Trophoblast cell (in vitro differentiated cells and primary cell): Measurements from ENCODE around the gene C20orf202. TPM values are rescaled to one million over a fixed set of nuclear protein-coding genes. Genes with fewer than 3 reads are reported as not detected.

Experiments
- DNase-seq, 2 donors: peaks; one replicate each; pipeline ENCODE4 v3.0.0-alpha.2; 2016
- H2AFZ ChIP-seq: 2 replicates; pipeline ENCODE4 v1.6.1; 2013; ENCODE audit warnings: low read length, moderate library complexity, mild to moderate bottlenecking; ENCODE audit not compliant: insufficient read depth, poor library complexity
- H2AK5ac ChIP-seq: 2 replicates; pipeline ENCODE4 v1.6.1; 2013; ENCODE audit warnings: mild to moderate bottlenecking, low read length
- H2BK120ac ChIP-seq: 2 replicates; pipeline ENCODE4 v1.6.1; 2013; ENCODE audit warnings: low read length, mild to moderate bottlenecking, moderate library complexity; ENCODE audit not compliant: insufficient read depth, poor library complexity
- H2BK12ac ChIP-seq: 2 replicates; pipeline ENCODE4 v1.6.1; 2013; ENCODE audit warnings: mild to moderate bottlenecking, low read length, moderate library complexity
- H2BK5ac ChIP-seq: 2 replicates; pipeline ENCODE4 v1.6.1; 2013; ENCODE audit warnings: low read length, low read depth, moderate library complexity, mild to moderate bottlenecking; ENCODE audit not compliant: poor library complexity
- H3K14ac ChIP-seq: 2 replicates; pipeline ENCODE4 v1.6.1; 2013; ENCODE audit warnings: mild to moderate bottlenecking, low read length
- H3K18ac ChIP-seq: 2 replicates; pipeline ENCODE4 v1.6.1; 2013; ENCODE audit warnings: mild to moderate bottlenecking, low read length
- H3K23ac ChIP-seq: 2 replicates; pipeline ENCODE4 v1.6.1; 2013; ENCODE audit warnings: low read length
- H3K27ac ChIP-seq: 2 replicates; pipeline ENCODE4 v1.5.1; 2013; ENCODE audit warnings: low read depth, mild to moderate bottlenecking, inconsistent platforms, low read length, moderate library complexity
- H3K27me3 ChIP-seq: 2 replicates; pipeline ENCODE4 v1.6.1; 2013; ENCODE audit warnings: inconsistent platforms, mild to moderate bottlenecking, low read length, moderate library complexity; ENCODE audit not compliant: insufficient read depth
- H3K36me3 ChIP-seq, 2 experiments: 1 replicate in 1 of 2; 2 replicates in 1 of 2; pipeline ENCODE4 v1.6.1; 2013; ENCODE audit warnings: low read length in 2 of 2, mild to moderate bottlenecking in 2 of 2, moderate library complexity in 1 of 2; ENCODE audit not compliant: insufficient read depth in 2 of 2, control insufficient read depth in 1 of 2
- H3K4ac ChIP-seq: 2 replicates; pipeline ENCODE4 v1.6.1; 2013; ENCODE audit warnings: low read depth, mild to moderate bottlenecking, low read length, moderate library complexity
- H3K4me1 ChIP-seq, 2 experiments: 1 replicate in 1 of 2; 2 replicates in 1 of 2; pipeline ENCODE4 v1.6.1; 2013; ENCODE audit warnings: low read length in 2 of 2, mild to moderate bottlenecking in 2 of 2, moderate library complexity in 1 of 2; ENCODE audit not compliant: insufficient read depth in 2 of 2, control insufficient read depth in 1 of 2
- H3K4me2 ChIP-seq: 2 replicates; pipeline ENCODE4 v1.6.1; 2013; ENCODE audit warnings: inconsistent platforms, mild to moderate bottlenecking, low read length, moderate library complexity
- H3K4me3 ChIP-seq: 2 replicates; pipeline ENCODE4 v1.5.1; 2013; ENCODE audit warnings: mild to moderate bottlenecking, low read depth, low read length, inconsistent platforms
- H3K79me1 ChIP-seq: one replicate; pipeline ENCODE4 v1.6.1; 2013; ENCODE audit warnings: low read length
- H3K79me2 ChIP-seq: 2 replicates; pipeline ENCODE4 v1.6.1; 2013; ENCODE audit warnings: low read length, mild to moderate bottlenecking; ENCODE audit not compliant: control insufficient read depth, insufficient read depth, poor library complexity
- H3K9ac ChIP-seq: 2 replicates; pipeline ENCODE4 v1.6.1; 2013; ENCODE audit warnings: mild to moderate bottlenecking, low read length
- H3K9me3 ChIP-seq: 2 replicates; pipeline ENCODE4 v1.6.1; 2013; ENCODE audit warnings: low read depth, mild to moderate bottlenecking, control low read depth, inconsistent platforms, low read length; ENCODE audit not compliant: insufficient read depth
- H4K12ac ChIP-seq: 2 replicates; pipeline ENCODE4 v1.6.1; 2013; ENCODE audit warnings: low read depth, mild to moderate bottlenecking, low read length, moderate library complexity
- H4K8ac ChIP-seq: 2 replicates; pipeline ENCODE4 v1.6.1; 2013; ENCODE audit warnings: low read depth, mild to moderate bottlenecking, low read length, moderate library complexity
- H4K91ac ChIP-seq: one replicate; pipeline ENCODE4 v1.6.1; 2013; ENCODE audit warnings: low read depth, mild to moderate bottlenecking, low read length, moderate library complexity
- WGBS: extraction: QIAGEN DNeasy Blood & Tissue Kit; methylation state at CpG from one replicate; pipeline ENCODE4 v1.1.7; 2013; ENCODE audit warnings: missing lambda C conversion rate; ENCODE audit not compliant: insufficient read length, insufficient coverage; ENCODE audit errors: extremely low coverage; 5-methylcytosine and 5-hydroxymethylcytosine counted together
- polyA plus RNA-seq: library from polyadenylated mRNA; stranded (reverse); fragments of 200-250 nt; gene quantifications from 2 replicates; pipeline ENCODE4 v1.2.3, GENCODE V29; 2013

The C20orf202 gene
- 0.07 and 0.11 TPM in 2 replicates for polyA plus RNA-seq

DNA sequence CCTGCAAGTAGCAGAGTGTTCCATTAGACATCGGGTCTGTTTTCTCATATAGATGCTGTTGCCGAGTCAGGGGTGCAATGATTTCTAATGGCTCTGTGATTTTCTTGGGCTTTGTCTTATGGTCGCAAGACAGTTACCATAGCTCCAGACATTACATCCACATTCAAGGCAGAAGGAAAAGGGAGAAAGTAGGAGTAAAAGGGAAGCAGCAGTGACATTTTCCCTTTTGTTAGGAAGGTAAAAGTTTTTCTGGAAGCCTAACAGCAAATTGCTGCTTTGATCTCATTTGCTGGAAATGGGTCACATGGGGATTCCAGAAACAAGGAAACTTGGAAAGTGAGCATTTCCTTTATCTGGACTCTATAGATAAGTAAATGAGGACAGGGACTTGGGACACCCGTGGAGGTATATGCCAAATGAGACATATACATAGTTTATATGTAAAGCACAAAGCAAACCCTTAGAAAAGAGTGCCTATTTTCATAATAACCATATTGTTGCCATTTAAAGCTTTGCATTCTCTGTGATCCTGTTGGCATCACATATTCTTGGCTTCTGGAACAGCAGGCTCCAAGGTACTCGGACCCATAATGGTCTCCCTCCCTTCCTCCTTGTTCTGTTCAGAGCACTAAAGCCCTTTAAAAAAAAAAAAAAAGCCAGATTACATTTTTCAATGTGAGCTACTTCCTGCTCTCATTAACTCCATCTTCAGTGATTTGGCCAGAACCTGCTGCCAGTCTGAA, at the start of gene C20orf202:
TSS of gene C20orf202 (plus strand) at position 693 of the 743 bp plus-strand sequence. CDS start 132 bp downstream, outside the sequence.
- no peak within 1 kb of the TSS for H3K23ac ChIP-seq
- H3K18ac ChIP-seq: no peak within 1 kb of the TSS
- no peaks in the 10 kb centered on the region for H3K9me3 ChIP-seq
- no peaks in the 10 kb centered on the region for H3K4me1 ChIP-seq
- no peak within 1 kb of the TSS for H4K91ac ChIP-seq
- H2AK5ac ChIP-seq: no peak within 1 kb of the TSS
- H3K4me2 ChIP-seq: no peak within 1 kb of the TSS
- no peak within 1 kb of the TSS for H2AFZ ChIP-seq
- H2BK120ac ChIP-seq: no peak within 1 kb of the TSS
- no peak within 1 kb of the TSS for H3K9ac ChIP-seq
- no peak within 1 kb of the TSS for H3K4me3 ChIP-seq
- no peak within 1 kb of the TSS for H4K12ac ChIP-seq
- H3K79me2 ChIP-seq: no peaks in the 10 kb centered on the region
- no peak within 1 kb of the TSS for H2BK5ac ChIP-seq
- H3K36me3 ChIP-seq: no peaks in the 10 kb centered on the region
- H3K27ac ChIP-seq: no peak within 1 kb of the TSS
- no peak within 1 kb of the TSS for H4K8ac ChIP-seq
- no peak within 1 kb of the TSS for H3K4ac ChIP-seq
- H3K14ac ChIP-seq: no peak within 1 kb of the TSS
- no peak within 1 kb of the TSS for H2BK12ac ChIP-seq
- no peaks in the 10 kb centered on the region for H3K79me1 ChIP-seq
- no peaks in the 10 kb centered on the region for H3K27me3 ChIP-seq
- no peak for DNase-seq
- no CpG with 5 or more reads among the region's 5 CpGs for WGBS

DNA sequence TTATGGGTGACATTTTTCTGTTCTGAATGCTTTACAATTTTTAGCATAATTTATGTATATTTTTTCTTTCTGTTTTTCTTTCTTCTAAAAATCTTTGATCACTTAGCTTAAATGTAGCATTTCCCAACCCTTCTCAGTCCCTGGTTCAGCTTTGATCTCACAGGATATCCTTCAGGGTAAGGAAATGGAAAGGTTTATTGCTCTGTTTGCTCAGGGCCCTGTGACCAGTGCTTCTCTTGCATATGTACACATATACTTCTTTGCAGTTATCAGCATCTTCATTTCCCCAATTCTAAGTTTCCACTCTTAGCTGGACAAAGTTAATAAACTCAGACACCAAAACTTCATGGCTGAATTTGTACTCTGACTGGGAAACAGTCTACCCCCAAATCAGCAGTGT, 49.0 kb upstream of the C20orf202 start:
- no peak overlapping the region for H3K23ac ChIP-seq
- H3K14ac ChIP-seq: no peak overlapping the region
- H3K36me3 ChIP-seq: peaks cover 0 to 12% of the 10 kb centered on the region in 2 experiments
- H3K4ac ChIP-seq: no peak overlapping the region
- H2BK12ac ChIP-seq: no peak overlapping the region
- no peak overlapping the region for H3K9ac ChIP-seq
- H4K8ac ChIP-seq: no peak overlapping the region
- no peak for DNase-seq
- no peaks in the 10 kb centered on the region for H3K4me1 ChIP-seq
- peaks cover 3% of the 10 kb centered on the region for H3K9me3 ChIP-seq
- no peaks in the 10 kb centered on the region for H3K79me1 ChIP-seq
- no peak overlapping the region for H2BK120ac ChIP-seq
- no peaks in the 10 kb centered on the region for H3K27me3 ChIP-seq
- H3K79me2 ChIP-seq: no peaks in the 10 kb centered on the region
- H3K4me3 ChIP-seq: no peak overlapping the region
- H2AK5ac ChIP-seq: no peak overlapping the region
- no peak overlapping the region for H4K91ac ChIP-seq
- no peak overlapping the region for H2AFZ ChIP-seq
- H3K18ac ChIP-seq: no peak overlapping the region
- H4K12ac ChIP-seq: no peak overlapping the region
- H2BK5ac ChIP-seq: no peak overlapping the region
- no peak overlapping the region for H3K27ac ChIP-seq
- no peak overlapping the region for H3K4me2 ChIP-seq

DNA sequence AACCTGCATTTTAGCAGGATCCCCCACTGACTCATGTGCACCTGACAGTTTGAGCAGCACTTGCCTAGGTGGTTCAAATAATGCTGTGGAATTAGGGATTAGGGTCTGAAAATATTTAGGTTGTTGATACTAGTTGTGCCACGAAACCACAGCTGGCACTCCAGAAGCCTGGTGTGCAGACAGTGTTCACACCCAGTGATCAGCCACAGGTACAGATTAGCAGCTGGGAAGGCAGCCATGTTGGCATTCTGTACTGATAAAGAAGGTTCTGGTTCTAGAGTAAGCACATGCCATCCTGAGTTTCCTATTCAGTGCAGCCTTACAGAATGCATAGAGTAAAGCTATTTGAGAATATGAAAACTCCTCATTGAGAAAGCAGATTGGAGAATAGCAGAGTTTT, 48.6 kb upstream of the C20orf202 start:
- Histone ChIP-seq H3K36me3 (peaks cover 0 to 10% of the 10 kb centered on the region in 2 experiments), H4K91ac (no peak overlapping the region), H3K18ac (no peak overlapping the region), H3K4me2 (no peak overlapping the region), H3K23ac (no peak overlapping the region), H3K27ac (no peak overlapping the region), H3K27me3 (no peaks in the 10 kb centered on the region), H3K79me2 (no peaks in the 10 kb centered on the region), H3K9me3 (peaks cover 2% of the 10 kb centered on the region), H2BK12ac (no peak overlapping the region), H2BK120ac (no peak overlapping the region), H3K14ac (no peak overlapping the region), H2AK5ac (no peak overlapping the region), H3K4me3 (no peak overlapping the region), H4K8ac (no peak overlapping the region), H4K12ac (no peak overlapping the region), H2BK5ac (no peak overlapping the region), H3K9ac (no peak overlapping the region), H3K79me1 (no peaks in the 10 kb centered on the region), H3K4ac (no peak overlapping the region), H3K4me1 (no peaks in the 10 kb centered on the region), H2AFZ (no peak overlapping the region)
- DNase-seq: no peak
- WGBS: no CpG with 5 or more reads among the region's 1 CpG

DNA sequence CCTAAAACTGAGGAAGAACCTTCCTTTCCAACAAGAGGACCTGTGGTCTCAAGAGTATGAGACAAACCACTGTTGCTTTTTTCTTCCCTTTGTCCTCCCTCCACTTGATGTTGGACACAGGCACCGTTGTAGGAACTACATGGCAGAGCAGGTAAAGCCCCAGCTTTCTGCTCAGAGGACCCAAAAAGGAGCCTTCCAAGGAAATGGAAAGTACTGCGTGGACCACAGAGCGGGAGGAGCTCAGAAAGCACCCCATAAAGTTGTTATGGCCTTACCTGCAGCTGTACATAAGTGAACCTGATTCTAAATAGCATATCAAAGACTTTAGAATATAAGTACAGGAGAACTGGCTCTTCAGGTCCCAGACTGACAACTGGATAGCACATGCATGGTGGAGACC, 47.9 kb upstream of the C20orf202 start:
- Histone ChIP-seq H3K79me2 (no peaks in the 10 kb centered on the region), H3K4ac (no peak overlapping the region), H3K9me3 (no peaks in the 10 kb centered on the region), H3K79me1 (no peaks in the 10 kb centered on the region), H3K9ac (no peak overlapping the region), H4K8ac (no peak overlapping the region), H4K91ac (no peak overlapping the region), H3K18ac (no peak overlapping the region), H3K27me3 (no peaks in the 10 kb centered on the region), H4K12ac (no peak overlapping the region), H3K4me2 (no peak overlapping the region), H3K36me3 (peaks cover under 1 to 10% of the 10 kb centered on the region in 2 experiments), H2BK120ac (no peak overlapping the region), H3K14ac (no peak overlapping the region), H2AK5ac (no peak overlapping the region), H3K4me3 (no peak overlapping the region), H2BK5ac (no peak overlapping the region), H2AFZ (no peak overlapping the region), H2BK12ac (no peak overlapping the region), H3K27ac (no peak overlapping the region), H3K4me1 (no peaks in the 10 kb centered on the region), H3K23ac (no peak overlapping the region)
- WGBS: no CpG with 5 or more reads among the region's 3 CpGs
- DNase-seq: no peak
